ENCODE measurements around the gene ARHGEF40. TPM values are rescaled to one million over a fixed set of nuclear protein-coding genes. Genes with fewer than 3 reads are reported as not detected.

The ARHGEF40 gene
- total RNA-seq, 1 donor from 2014 or later: 6.8 TPM

DNA sequence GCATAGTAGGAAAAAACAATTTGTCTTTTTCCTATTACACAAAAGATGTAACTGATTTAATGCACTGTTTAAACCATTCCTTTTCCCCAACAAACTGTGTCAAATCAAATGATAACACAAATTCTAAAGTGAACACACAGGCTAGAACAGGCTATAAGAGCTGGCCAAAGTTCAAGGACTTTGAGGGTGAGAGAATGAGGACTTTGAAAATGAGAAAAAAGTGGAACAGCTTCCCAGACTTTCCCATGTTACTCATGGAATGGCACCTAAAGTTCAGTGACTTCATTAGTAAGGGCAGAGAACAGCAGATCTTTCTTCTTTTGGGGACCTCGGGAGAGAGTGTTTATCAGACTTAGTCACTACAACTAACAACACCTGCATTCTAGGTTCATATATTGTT lies 53.3 kb downstream of the ARHGEF40 start:
- FAIRE-seq: no peak
- no peak overlapping the region for H3K4me3 ChIP-seq (ENCODE audit: low read depth, low read length)

DNA sequence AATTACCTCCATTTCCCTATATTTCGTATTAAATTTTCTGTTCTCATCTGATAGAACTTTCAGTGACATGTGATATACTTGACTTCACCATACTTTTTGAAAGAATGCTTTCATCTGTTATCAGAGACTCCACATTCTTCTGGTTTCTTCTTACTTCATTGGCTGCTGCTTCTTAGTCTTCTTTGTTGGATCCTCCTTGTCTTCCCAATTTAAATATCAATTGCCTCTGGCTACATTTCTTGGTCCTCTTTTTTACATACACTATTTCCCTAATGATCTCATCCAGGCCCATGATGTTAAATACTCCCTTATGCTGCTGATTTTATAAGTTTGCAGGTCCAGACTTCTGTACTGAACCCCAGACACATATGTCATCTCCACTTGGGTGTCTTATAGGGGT lies 63.8 kb downstream of the ARHGEF40 start:
- Histone ChIP-seq H3K4me3 (ENCODE audit: low read depth, low read length) (no peak overlapping the region), H3K36me3 (ENCODE audit: control insufficient read depth, insufficient read depth, low read length) (no peaks in the 10 kb centered on the region), H3K27me3 (ENCODE audit: control insufficient read depth, insufficient read depth, low read length) (no peaks in the 10 kb centered on the region)
- TF ChIP-seq, protein P1, sequence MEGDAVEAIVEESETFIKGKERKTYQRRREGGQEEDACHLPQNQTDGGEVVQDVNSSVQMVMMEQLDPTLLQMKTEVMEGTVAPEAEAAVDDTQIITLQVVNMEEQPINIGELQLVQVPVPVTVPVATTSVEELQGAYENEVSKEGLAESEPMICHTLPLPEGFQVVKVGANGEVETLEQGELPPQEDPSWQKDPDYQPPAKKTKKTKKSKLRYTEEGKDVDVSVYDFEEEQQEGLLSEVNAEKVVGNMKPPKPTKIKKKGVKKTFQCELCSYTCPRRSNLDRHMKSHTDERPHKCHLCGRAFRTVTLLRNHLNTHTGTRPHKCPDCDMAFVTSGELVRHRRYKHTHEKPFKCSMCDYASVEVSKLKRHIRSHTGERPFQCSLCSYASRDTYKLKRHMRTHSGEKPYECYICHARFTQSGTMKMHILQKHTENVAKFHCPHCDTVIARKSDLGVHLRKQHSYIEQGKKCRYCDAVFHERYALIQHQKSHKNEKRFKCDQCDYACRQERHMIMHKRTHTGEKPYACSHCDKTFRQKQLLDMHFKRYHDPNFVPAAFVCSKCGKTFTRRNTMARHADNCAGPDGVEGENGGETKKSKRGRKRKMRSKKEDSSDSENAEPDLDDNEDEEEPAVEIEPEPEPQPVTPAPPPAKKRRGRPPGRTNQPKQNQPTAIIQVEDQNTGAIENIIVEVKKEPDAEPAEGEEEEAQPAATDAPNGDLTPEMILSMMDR (IDR thresholded peaks at IDR 0.05; ENCODE audit: insufficient read depth, low read length, severe bottlenecking): no peak
- FAIRE-seq (no peak), DNase-seq (ENCODE audit: low read depth) (no peak)

More for the DNA sequence above, 53.3 kb downstream of the ARHGEF40 start:
- no peaks in the 10 kb centered on the region for H3K27me3 ChIP-seq (ENCODE audit: control insufficient read depth, insufficient read depth, low read length)
- TF ChIP-seq, protein P1 (IDR thresholded peaks at IDR 0.05; ENCODE audit: insufficient read depth, low read length, severe bottlenecking): no peak
- no peaks in the 10 kb centered on the region for H3K36me3 ChIP-seq (ENCODE audit: control insufficient read depth, insufficient read depth, low read length)
- no peak for DNase-seq (ENCODE audit: low read depth)

DNA sequence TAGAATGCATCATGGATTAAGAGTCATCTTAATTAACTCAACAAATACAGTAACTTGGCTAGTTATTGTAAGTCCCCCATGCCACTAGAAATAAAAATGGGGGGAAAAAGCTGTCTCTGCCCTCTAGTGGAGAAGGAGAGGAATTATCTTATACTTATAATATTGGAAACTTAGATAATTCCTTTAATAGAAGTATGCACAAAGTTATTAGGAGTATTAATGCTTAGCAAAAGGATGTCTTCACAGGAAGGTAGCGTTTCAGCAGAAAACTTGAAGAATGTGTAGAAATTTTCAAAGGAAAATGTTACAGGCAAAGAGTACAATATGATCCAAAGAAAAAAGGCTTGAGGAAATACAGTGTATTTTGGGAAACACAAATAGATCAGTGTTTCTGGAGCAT lies 65.9 kb downstream of the ARHGEF40 start:
- H3K4me3 ChIP-seq (ENCODE audit: low read depth, low read length): no peak overlapping the region
- H3K27me3 ChIP-seq (ENCODE audit: control insufficient read depth, insufficient read depth, low read length): no peaks in the 10 kb centered on the region
- TF ChIP-seq, protein P1 (IDR thresholded peaks at IDR 0.05; ENCODE audit: insufficient read depth, low read length, severe bottlenecking): peak; percentile 29
- H3K36me3 ChIP-seq (ENCODE audit: control insufficient read depth, insufficient read depth, low read length): no peaks in the 10 kb centered on the region
- no peak for FAIRE-seq
- peak; percentile 13 for DNase-seq (ENCODE audit: low read depth)

Other genes with a start within 250 kb of the ARHGEF40 start
- gene RNASE3, start 178.9 kb upstream of the ARHGEF40 start, total RNA-seq: not detected in 2 replicates
- not detected in 2 replicates for gene RNASE2, start 114.8 kb upstream of the ARHGEF40 start, total RNA-seq
- gene METTL17, start 80.3 kb upstream of the ARHGEF40 start, total RNA-seq: 30.0 and 56.1 TPM in 2 replicates
- under 0.01 and 0.26 TPM in 2 replicates for gene SLC39A2, start 71.0 kb upstream of the ARHGEF40 start, total RNA-seq
- 9.2 and 23.3 TPM in 2 replicates for gene NDRG2, start 45.2 kb upstream of the ARHGEF40 start, total RNA-seq
- gene TPPP2, start 40.1 kb upstream of the ARHGEF40 start, total RNA-seq: not detected in 2 replicates
- not detected in 2 replicates for gene RNASE13, start 35.5 kb upstream of the ARHGEF40 start, total RNA-seq
- gene RNASE7, start 27.9 kb upstream of the ARHGEF40 start, total RNA-seq: 8.2 and 12.1 TPM in 2 replicates
- not detected in 2 replicates for gene RNASE8, start 12.5 kb upstream of the ARHGEF40 start, total RNA-seq
- 7.8 and 8.2 TPM in 2 replicates for gene ZNF219, start 28.4 kb downstream of the ARHGEF40 start, total RNA-seq
- gene TMEM253, start 30.8 kb downstream of the ARHGEF40 start, total RNA-seq: under 0.01 and 0.51 TPM in 2 replicates
- gene OR5AU1, start 85.8 kb downstream of the ARHGEF40 start, total RNA-seq: not detected in 2 replicates
- gene HNRNPC, start 199.1 kb downstream of the ARHGEF40 start, total RNA-seq: 870 and 967 TPM in 2 replicates
- gene RPGRIP1, start 209.8 kb downstream of the ARHGEF40 start, total RNA-seq: not detected in 2 replicates

Data from bronchial epithelial cell (primary cell).